Aorta (tissue), 5 donors: ENCODE results near the gene CTU1. TPM values are rescaled to one million over a fixed set of nuclear protein-coding genes. Genes with fewer than 3 reads are reported as not detected.
"Not testable (repeated sequence)": the region's sequence is repeated elsewhere in the genome, so short reads cannot be mapped to it uniquely, and the experiment has no call there.

Experiments
- ATAC-seq: fragments of 200-7000 bp; cut with Tn5 transposase; one replicate; pipeline ENCODE4 v1.9.1; 2022; ENCODE audit warnings: moderate library complexity; ENCODE audit not compliant: low FRiP score
- DNase-seq, 2 donors: peaks; one replicate each; pipeline ENCODE4 v3.0.0-alpha.2; 2020
- H3K27ac ChIP-seq, 2 donors: one replicate each; pipeline ENCODE4 v1.5.1; 2013; ENCODE audit warnings: low read length in 2 of 2, mild to moderate bottlenecking in 2 of 2, moderate library complexity in 2 of 2, control low read depth in 1 of 2, inconsistent platforms in 1 of 2, low read depth in 1 of 2
- H3K27me3 ChIP-seq, 2 donors: one replicate each; pipeline ENCODE4 v1.6.1; 2013; ENCODE audit warnings: control low read depth in 1 of 2, low read length in 1 of 2, mild to moderate bottlenecking in 1 of 2, moderate library complexity in 1 of 2; ENCODE audit not compliant: insufficient read depth in 2 of 2, control insufficient read depth in 1 of 2
- H3K36me3 ChIP-seq, 2 donors: one replicate each; pipeline ENCODE4 v1.6.1; 2013; ENCODE audit warnings: control low read depth in 1 of 2, low read length in 1 of 2, mild to moderate bottlenecking in 1 of 2; ENCODE audit not compliant: insufficient read depth in 2 of 2, control insufficient read depth in 1 of 2
- H3K4me1 ChIP-seq, 2 donors: one replicate each; pipeline ENCODE4 v1.6.1; 2013; ENCODE audit warnings: low read length in 2 of 2, control low read depth in 1 of 2, mild to moderate bottlenecking in 1 of 2, moderate library complexity in 1 of 2; ENCODE audit not compliant: insufficient read depth in 2 of 2, control insufficient read depth in 1 of 2
- H3K4me3 ChIP-seq, 2 donors: one replicate each; pipeline ENCODE4 v1.5.1; 2013; ENCODE audit warnings: low read length in 2 of 2, control low read depth in 1 of 2, mild to moderate bottlenecking in 1 of 2
- H3K9me3 ChIP-seq: one replicate; pipeline ENCODE4 v1.6.1; 2013; ENCODE audit warnings: mild to moderate bottlenecking, low read length; ENCODE audit not compliant: control insufficient read depth
- WGBS, 2 donors: extraction: QIAGEN DNeasy Blood & Tissue Kit; methylation state at CpG; one replicate each; pipeline ENCODE4 v1.1.7; 2013; 5-methylcytosine and 5-hydroxymethylcytosine counted together
- intact Hi-C, 2 donors: fragments of 100-400 bp; cut with DNase I; formaldehyde crosslinking; loops; one replicate each; pipeline versions ENCODE4 v1.14.2 to v1.15.0; 2022
- polyA plus RNA-seq, 2 donors: library from polyadenylated mRNA; stranded (reverse); fragments of 200-250 nt; gene quantifications; one replicate each; pipeline ENCODE4 v1.2.3, GENCODE V29; 2013
- total RNA-seq, 2 donors: library from RNA; stranded (reverse); fragmentation: NEBNext Ultra II Directional; extraction: Animal tissue kit (Norgen Biotek cat#: 25700); gene quantifications; one replicate each; pipeline ENCODE4 v1.2.1, GENCODE V29; 2021
- donor health status: healthy with polysubstance abuse.
- donor health status: Bipolar disorder and iron deficiency.
- donor health status: DM: no; HTN: no; CAD: no.
- donor health status: DM: no; HTN: no; CAD: no.
- donor health status: DM: yes; HTN: yes; CAD: no.

The CTU1 gene
- total and polyA plus RNA-seq, 4 donors: 1.1 to 5.4 (median 3.3) TPM

DNA sequence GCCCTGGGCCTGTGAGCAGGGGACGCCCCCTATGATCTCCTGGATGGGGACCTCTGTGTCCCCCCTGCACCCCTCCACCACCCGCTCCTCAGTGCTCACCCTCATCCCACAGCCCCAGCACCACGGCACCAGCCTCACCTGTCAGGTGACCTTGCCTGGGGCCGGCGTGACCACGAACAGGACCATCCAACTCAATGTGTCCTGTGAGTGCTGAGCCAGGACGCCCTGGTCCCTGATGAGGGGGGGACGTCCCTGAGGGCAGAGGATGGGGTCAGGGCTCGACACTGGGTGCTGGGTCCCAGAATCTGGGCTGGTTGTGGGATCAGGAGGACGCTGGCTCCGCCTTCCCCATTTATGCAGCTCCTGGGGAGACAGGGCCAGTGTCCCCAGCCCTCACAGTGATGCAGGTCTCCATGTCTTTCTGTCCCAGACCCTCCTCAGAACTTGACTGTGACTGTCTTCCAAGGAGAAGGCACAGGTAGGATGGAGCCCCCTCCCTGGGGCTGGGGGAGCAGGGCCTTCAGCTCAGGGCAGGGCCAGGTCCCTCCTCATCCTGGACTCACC is 36.4 kb upstream of the CTU1 start:
- no peaks in the 10 kb centered on the region for H3K9me3 ChIP-seq
- no peaks in the 10 kb centered on the region for H3K27me3 ChIP-seq
- WGBS, 2 donors: 81 to 83% methylated on average over 11 of the region's 11 CpGs
- no peak overlapping the region for H3K27ac ChIP-seq
- H3K4me3 ChIP-seq: no peak overlapping the region
- intact Hi-C loops: no loop called here
- ATAC-seq (no peak), DNase-seq (peak in 1 of 2 donors; percentile 62)
- no peaks in the 10 kb centered on the region for H3K4me1 ChIP-seq
- H3K36me3 ChIP-seq: no peaks in the 10 kb centered on the region

DNA sequence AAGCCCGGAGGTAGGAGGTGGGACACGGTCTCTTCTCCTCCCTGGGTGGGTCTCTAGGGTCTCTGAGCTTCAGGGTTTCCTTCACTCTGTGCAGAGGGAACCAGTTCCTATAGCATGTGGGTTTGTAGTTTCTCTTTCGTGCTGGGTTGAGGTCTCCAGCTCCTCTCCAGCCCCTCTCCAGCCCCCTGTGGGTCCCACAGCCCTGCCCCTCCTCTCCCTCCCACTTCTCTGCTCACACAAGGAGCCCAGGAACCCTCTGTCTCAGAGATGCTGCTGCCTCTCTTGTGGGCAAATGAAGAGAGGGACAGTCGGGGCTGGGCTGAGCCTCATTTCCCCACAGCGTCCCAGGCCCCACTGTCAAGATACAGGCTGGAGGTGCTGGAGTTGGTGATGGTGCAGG is 35.3 kb upstream of the CTU1 start:
- no peaks in the 10 kb centered on the region for H3K9me3 ChIP-seq
- H3K4me1 ChIP-seq: no peaks in the 10 kb centered on the region
- H3K36me3 ChIP-seq: no peaks in the 10 kb centered on the region
- intact Hi-C loops: no loop called here
- H3K27me3 ChIP-seq: no peaks in the 10 kb centered on the region
- WGBS, 2 donors: 77 to 79% methylated on average over 5 of the region's 5 CpGs
- ATAC-seq: no peak
- H3K27ac ChIP-seq: no peak overlapping the region
- no peak overlapping the region for H3K4me3 ChIP-seq
- no peak for DNase-seq

DNA sequence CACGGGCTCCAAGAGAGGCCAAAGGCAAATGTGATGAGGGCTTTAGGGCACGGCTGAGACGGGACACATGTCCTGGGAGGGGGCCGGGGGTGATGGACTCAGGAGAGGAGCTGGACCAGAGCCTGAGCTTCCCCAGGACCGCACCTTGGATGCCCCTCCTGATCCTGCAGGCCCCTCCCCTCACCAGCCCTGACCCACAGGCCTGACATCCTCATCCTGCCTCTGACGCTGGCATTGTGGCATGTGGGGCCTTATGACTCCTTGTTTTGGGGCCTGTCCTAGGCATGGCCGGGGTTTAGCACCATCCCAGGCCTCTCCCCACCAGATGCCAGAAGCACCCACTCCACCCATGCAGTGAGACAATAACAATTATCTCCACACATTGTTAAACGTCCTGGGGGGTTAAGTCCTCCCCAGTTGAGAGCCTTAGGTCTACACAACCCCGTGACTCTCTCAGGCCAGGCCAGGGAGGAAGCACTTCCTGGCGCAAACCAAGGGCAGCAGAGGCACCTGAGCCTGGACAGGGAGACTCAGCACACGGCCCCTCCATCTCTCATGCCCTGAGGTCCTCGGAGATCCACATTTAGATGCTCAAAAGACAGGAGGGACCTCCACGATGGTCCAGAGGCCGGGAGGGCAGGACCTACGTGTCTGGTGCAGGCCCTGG is 34.7 kb upstream of the CTU1 start:
- H3K9me3 ChIP-seq, H3K4me1 ChIP-seq, H3K36me3 ChIP-seq, H3K27me3 ChIP-seq, intact Hi-C loops, H3K4me3 ChIP-seq, H3K27ac ChIP-seq: not testable (repeated sequence)
- 69 to 74% methylated on average over 11 to 15 of the region's 15 CpGs for WGBS, 2 donors
- DNase-seq (peak in 1 of 2 donors; percentile 71), ATAC-seq (peak; percentile 5)

DNA sequence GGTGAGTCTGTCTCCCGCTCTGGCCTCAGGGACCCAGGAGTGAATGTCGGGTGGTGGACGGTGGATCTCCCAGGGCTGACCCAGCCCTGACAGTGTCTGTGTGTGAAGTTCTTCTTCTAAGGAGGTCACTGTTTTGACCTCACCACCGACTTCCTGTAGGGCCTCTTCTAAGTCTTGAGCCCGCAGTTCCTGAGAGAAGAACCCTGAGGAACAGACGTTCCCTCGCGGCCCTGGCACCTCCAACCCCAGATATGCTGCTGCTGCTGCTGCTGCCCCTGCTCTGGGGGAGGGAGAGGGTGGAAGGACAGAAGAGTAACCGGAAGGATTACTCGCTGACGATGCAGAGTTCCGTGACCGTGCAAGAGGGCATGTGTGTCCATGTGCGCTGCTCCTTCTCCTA is 33.9 kb upstream of the CTU1 start, which contains the start of gene SIGLEC7:
Gene SIGLEC7 (plus strand): TSS at position 183 of the 400 bp plus-strand sequence. CDS start 69 bp downstream, at position 252.
- no peaks in the 10 kb centered on the region for H3K4me1 ChIP-seq
- WGBS, 2 donors: 58 to 68% methylated on average over 14 of the region's 14 CpGs
- DNase-seq: peak; percentile 67 to 85
- ATAC-seq: peak; percentile 9
- intact Hi-C loops: no loop called here
- no peaks in the 10 kb centered on the region for H3K36me3 ChIP-seq
- H3K27me3 ChIP-seq: no peaks in the 10 kb centered on the region
- no peak within 1 kb of the TSS for H3K4me3 ChIP-seq
- H3K9me3 ChIP-seq: no peaks in the 10 kb centered on the region
- H3K27ac ChIP-seq: no peak within 1 kb of the TSS

DNA sequence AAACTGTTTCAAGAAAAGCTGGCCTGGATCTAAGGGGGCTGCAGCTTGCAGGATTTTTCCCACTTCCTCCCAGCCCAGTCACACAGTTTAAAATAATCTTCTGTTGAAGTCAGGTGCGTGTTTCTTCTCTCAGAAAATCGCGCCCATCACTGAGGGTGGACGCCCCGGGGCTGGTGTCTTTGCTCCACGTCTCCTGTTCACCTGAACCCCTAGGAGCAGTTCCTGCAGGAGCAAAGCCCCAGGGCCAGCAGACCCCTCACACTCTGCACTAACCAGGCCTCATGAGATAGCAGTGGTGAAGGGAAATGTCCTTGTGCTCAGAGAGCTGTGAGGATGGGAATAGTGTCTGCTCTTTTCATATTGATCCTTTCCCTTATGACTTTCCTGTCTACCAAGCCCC is 33.0 kb upstream of the CTU1 start:
- Histone ChIP-seq H3K27me3 (no peaks in the 10 kb centered on the region), H3K9me3 (no peaks in the 10 kb centered on the region), H3K4me1 (no peaks in the 10 kb centered on the region), H3K36me3 (no peaks in the 10 kb centered on the region), H3K4me3 (no peak overlapping the region), H3K27ac (no peak overlapping the region)
- DNase-seq: no peak
- 77 to 81% methylated on average over 6 of the region's 6 CpGs for WGBS, 2 donors
- no peak for ATAC-seq
- intact Hi-C loops: no loop called here

DNA sequence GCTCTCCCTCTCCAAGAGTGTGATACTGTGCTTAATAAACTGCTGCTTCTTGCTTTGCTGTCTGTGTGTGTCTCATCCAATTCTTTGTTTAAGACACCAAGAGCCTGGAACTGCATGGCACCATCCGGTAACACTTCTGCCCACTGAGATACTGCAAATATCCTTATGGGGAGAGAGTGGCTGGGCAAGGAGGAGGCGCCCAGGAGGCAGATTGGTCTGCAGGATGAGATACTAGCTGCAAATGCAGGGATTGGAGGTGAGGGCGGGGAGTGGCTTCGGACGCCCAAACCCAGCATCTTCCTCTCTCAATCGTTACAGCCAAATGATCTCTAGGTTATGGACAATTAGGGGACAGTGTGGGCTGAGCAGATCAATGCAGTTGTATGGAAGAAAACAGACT is 32.2 kb upstream of the CTU1 start:
- no peaks in the 10 kb centered on the region for H3K27me3 ChIP-seq
- intact Hi-C loops: no loop called here
- H3K27ac ChIP-seq: no peak overlapping the region
- H3K4me3 ChIP-seq: no peak overlapping the region
- DNase-seq (no peak), ATAC-seq (no peak)
- no peaks in the 10 kb centered on the region for H3K4me1 ChIP-seq
- WGBS, 2 donors: 14 to 26% methylated on average over 6 of the region's 6 CpGs
- no peaks in the 10 kb centered on the region for H3K9me3 ChIP-seq
- H3K36me3 ChIP-seq: no peaks in the 10 kb centered on the region

DNA sequence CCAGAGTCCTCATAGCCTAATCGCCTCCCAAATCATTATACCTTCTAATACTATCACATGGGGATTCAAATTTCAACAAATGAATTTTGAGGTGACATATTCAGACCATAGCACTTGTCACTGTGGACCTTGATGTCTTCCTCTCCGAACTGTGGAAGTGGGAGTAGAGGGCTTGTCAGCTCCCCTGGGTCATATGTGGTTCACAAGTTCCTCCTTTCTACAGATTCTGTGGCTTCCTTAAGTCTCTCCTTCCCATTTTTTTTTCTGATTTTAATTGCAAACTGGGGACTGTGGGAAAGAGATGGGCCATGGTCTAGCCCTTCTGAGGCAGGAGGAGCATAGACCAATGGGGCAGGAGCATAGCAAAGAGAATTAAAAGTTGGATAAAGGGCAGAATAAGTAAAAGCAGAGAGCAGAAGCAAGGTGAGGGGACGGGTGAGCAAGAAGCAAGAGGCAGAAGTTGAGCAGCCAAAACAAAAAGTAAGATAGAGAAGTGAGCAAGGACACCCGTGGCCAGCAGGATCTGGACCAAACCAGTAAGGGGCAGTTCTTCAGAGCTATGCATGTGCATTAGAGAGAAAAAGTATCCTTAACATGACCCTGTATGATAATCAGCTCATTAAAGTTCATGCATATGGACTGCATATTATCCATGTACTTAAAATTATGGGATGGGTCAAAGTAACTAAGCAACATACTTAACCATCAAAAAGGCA is 31.2 kb upstream of the CTU1 start:
- Histone ChIP-seq H3K9me3 (no peaks in the 10 kb centered on the region), H3K36me3 (no peaks in the 10 kb centered on the region), H3K27ac (no peak overlapping the region), H3K27me3 (no peaks in the 10 kb centered on the region), H3K4me1 (no peaks in the 10 kb centered on the region), H3K4me3 (no peak overlapping the region)
- intact Hi-C loops: no loop called here
- DNase-seq: no peak
- ATAC-seq: no peak
- 62 to 70% methylated on average over 4 of the region's 4 CpGs for WGBS, 2 donors

DNA sequence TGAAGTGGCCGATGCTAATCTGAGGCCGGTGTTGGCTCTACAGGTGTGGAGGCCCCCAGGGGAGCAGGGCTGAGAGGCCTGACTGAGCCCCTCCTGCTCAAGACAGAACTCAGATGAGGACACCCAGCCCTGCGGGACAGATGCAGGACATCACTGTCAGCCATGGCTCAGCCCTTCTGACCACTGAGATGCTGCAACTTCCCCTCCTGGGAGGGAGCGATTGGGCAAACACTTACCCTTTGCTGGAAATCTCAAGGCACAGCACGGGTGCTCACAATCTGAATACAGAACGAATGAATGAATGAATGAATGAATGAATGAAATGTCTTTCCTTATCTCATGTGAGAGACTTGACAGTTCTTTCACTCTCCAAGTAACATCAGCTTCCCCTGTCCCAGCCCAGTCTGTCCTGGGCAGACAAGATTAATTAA is 30.4 kb upstream of the CTU1 start:
- Histone ChIP-seq H3K27me3 (no peaks in the 10 kb centered on the region), H3K9me3 (no peaks in the 10 kb centered on the region), H3K4me1 (no peaks in the 10 kb centered on the region), H3K4me3 (no peak overlapping the region), H3K36me3 (no peaks in the 10 kb centered on the region), H3K27ac (no peak overlapping the region)
- whole genome bisulfite sequencing, 2 donors: 72 to 81% methylated on average over 6 of the region's 6 CpGs
- intact Hi-C loops: no loop called here
- DNase-seq (peak in 1 of 2 donors; percentile 80), ATAC-seq (peak; percentile 39)
